Hippocampal formation (tissue), 2 donors: ENCODE results near the gene ZNF135.

Experiments used
- DNase-seq, 2 donors: peaks; one replicate each; lab custom pipeline; 2025; lab: John Stamatoyannopoulos, UW

Gene ZNF135

DNA sequence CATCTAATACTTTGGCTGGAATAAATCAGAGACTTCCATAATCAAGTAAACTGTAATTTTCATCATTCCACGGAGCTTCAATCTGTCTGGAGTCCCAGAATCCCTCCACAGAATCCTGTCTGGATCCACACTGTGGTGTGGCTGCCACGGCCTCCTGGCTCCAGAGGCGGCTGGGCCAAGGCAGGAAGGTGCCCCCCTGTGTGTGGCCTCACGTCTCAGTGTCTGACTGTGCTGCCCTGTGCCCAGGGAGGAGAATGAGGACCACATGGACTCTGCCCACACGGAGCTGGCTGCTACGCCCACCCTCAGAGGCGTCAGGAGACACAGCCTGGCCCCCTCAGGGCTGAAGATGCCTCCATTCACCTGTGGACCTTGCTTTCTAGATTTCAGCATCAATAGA lies 12.2 kb upstream of the ZNF135 start:
- DNase-seq, result no peak

DNA sequence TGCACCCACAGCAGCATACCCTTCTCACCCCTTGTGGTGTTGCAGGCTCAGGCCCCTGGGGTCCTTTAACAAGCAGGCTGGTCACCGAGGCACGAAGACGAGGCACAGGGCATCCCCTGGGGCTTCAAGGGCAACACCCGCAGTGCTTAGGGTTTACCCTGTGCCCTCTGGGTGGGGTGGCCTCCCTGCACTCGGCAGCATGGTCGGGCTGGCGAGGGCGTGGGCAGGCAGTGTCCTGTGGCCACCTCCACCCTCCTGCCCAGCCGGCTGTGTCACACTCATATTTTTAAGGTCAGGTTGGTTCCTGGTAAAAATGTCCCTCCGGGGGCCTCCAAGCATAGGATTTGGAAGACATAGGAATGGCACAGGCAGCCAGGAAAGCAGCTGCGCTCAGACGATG lies 11.4 kb upstream of the ZNF135 start:
- no peak for DNase-seq

DNA sequence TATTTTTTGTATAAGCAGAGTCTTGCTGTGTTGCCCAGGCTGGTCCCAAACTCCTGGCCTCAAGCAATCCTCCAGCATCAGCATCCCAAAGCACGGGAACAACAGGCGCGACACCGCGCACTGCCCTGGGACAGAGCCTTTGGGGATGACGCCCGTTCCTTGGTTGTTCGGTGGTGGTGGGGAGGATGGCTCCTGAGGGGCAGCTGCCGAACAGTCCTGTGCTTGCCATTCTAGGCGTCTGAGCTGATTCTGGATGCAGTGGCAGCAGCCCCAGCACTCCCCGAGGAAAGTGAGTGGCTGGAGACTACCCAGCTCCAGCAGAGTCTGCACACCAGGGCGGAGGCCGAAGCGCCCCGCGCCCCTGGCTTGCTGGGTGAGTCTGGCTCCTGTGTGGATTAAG lies 6.8 kb upstream of the ZNF135 start:
- no peak for DNase-seq

DNA sequence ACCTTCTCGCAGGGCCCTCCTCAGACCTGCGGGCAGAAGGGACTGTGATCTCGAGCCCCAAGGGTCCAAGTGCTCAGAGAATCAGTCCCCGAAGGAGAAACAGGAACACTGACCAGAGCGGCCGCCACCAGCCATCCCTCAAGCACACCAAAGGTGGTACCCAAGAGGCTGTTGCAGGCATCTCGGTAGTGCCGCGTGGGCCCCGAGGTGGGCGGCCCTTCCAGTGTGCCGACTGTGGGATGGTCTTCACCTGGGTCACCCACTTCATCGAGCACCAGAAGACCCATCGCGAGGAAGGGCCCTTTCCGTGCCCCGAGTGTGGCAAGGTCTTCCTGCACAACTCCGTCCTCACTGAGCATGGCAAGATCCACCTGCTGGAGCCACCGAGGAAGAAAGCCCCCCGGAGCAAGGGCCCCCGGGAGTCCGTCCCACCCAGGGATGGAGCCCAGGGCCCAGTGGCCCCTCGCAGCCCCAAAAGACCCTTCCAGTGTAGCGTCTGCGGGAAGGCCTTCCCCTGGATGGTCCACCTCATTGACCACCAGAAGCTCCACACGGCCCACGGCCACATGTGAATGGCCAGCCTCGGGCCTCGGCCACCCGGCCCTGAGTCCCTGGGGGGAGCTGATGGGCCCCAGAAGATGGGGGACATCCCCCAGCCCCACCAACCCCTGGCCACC lies 5.5 kb upstream of the ZNF135 start:
- no peak for DNase-seq

DNA sequence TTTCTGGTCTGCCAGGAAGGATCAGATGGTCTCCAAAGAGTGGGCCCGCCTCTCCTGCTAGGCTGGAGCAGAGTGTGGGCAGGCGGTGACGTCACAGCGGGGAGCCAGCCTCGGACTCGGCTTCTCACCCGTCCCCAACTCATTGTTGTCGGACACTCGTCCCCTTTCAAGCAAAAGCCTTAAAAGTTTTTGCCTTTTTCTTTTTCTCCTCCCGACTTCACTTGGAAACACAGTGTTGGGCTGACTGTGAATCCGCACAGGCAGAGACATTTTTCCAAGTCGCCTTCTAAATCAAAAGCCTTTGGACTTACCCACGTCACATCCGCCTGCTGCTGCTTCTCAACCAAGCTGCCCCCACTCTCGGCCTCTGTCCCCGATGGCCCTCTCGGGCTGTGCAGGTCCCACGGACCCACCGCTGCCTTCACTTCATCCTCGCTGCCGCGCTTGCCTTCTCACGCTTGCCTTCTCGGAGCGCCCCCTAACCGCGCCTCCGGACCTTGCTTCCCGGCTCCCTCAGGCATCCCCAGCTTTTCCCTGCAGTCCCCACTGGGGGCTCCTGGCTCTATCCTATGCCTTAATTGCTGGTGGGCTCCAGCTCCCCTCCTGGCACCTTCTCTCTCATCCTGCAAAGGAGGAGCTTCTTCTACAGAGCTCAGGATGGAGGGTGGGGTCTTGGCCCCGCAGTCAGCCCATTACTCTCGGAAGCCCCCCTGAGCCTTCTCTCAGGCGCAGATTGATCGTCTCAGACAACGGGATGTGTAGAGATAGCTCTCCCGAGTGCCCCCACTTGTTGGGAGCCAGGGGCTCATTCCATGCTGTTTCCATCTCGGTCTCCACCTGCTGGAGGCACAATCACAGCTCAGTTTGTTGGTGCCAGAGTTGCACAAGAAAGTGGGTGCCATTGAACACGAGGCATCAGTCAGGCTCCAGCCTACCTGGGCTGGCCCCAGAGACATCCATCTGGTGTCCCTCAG lies 3.9 kb upstream of the ZNF135 start:
- DNase-seq, result peak; percentile 44 to 68

DNA sequence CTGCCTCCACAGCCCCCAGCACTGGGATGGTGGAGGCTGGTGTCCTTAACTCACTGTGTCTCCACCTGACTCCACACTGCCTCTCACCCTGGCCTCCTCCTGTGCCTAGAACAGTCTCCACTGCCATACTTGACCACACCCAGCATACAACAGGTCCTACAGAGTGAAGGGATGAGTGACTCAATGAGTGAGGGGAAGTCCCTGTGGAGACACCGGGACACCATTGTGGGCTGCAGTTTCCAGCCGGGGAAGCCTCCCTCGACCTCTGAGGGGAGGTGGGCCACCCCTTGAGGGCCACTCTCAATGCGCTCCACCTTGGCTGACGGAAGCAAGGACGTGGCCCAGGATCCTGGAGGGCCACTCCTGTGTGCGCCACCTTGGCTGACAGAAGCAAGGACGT lies 2.8 kb upstream of the ZNF135 start:
- no peak for DNase-seq

DNA sequence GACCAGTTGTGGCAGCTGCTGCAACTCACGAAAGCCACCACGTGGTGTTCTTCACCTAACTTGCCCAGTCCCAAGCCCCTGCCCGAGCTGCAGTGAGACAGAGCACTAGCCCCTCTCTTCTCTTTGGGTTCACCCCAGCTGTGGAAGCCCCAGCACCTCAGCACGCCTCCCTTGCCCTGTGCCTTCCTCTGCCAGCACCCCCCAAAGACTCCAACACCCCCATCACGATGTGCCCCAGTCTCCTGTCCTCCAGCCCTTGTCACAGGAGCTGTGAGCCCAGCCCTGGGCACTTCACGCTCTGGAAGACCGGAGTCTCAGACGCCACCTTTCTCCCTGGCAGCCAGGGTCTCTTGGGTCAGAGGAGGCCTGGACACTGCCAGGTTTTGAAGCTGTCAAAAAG lies 2.2 kb upstream of the ZNF135 start:
- DNase-seq, result no peak

DNA sequence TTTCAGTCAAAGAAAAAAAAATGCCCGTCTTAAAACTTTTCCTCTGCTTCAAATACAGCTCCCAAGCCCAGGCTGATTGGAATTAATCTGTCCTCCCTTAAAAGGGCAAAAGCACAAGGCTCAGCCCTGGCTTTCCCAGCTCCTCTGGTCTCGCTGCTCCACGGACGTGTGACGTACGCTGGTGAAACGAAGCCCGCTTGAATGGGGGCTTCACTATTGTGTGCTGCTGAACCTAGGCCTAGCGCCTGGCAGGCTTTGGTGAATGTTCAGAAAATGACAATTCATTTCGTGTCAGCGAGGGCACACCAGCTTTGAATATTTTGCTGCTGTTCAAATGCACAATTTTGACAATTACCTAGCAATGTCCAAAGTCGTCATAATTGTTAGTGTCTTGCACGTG lies 615 bp upstream of the ZNF135 start:
- DNase-seq, result no peak

DNA sequence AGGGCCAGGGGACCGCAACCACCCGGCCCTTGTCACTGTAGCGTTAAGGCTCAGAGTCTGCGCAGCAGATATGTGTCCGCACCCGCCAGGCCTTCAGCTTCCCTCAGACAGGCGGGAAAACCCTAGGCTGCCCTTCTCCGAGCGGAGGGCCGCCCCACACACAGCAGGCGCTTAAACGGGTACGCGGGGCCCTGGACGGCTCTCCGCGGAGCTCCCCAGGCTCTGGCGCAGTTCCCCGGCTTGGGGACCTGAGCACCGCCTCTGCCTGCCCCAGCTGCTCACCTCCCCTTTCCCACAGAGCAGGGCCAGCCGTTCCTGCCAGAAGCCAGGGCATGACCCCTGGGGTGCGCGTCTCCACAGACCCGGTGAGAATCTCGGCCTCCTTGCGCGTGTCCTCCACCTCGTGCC lies 593 bp downstream of the ZNF135 start:
- no peak for DNase-seq

DNA sequence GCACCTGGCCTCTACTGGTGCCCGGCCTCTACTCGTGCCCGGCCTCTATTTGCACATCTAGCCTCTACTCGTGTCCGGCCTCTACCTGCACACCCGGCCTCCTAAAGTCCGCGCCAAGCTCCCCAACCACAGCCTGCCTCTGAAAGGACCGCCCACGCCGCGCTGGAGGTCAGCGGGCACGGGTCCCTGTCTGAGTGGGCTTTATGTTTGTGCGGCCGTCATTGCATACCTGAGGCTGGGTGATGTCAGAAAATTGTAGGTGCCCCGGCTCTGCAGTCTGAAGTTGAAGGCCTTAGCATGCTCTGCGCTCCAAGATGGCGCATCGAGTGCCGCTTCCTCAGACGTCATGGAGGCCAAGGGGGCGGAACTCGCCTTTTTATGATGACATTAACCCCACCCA lies 1.1 kb downstream of the ZNF135 start:
- DNase-seq, result no peak

DNA sequence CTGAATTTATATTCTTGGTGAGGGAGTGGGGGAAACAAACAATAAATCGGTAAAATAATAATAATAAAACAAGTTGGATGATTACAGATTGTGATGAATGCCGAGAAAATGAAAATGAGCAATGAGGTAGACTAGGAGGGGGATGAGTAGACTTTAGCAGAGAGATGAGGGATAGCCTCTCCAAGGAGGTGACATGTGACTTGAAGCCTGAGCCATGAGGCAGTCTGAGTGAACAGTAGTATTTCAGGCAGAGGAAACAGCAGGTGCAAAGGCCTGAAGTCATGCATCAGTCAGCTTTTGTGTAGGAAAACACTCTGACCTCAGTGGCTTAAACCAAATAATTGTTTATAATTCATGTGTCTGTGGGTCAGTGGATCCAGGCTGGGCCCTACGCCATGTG lies 4.6 kb downstream of the ZNF135 start:
- no peak for DNase-seq

DNA sequence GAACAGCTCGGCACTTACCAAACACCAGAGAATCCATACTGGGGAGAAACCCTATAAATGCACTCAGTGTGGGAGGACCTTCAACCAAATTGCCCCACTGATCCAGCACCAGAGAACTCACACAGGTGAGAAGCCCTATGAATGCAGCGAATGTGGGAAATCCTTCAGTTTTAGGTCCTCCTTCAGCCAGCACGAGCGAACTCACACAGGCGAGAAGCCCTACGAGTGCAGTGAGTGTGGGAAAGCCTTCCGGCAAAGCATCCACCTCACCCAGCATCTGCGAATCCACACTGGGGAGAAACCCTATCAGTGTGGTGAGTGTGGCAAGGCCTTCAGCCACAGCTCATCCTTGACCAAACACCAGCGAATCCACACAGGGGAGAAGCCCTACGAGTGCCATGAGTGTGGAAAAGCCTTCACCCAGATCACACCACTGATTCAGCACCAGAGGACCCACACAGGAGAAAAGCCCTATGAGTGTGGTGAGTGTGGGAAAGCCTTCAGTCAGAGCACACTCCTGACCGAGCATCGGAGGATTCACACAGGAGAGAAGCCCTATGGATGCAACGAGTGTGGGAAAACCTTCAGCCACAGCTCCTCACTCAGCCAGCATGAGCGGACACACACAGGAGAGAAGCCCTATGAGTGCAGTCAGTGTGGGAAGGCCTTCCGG lies 8.3 kb downstream of the ZNF135 start:
- DNase-seq, result no peak

DNA sequence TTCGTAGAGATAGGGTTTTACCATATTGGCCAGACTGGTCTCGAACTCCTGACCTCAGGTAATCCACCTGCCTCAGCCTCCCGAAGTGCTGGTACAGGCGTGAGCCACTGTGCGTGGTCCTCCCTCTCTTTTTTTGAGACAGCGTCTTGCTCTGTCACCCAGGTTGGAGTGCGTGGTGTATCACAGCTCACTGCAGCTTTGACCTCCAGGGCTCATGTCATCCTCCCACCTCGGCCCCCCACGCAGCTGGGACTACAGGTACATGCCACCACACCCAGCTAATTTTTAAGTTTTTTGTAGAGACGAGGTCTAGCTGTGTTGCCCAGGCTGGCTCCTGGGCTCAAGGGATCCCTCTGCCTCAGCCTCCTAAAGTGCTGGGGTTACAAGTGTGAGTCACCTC lies 20.7 kb downstream of the ZNF135 start:
- no peak for DNase-seq

DNA sequence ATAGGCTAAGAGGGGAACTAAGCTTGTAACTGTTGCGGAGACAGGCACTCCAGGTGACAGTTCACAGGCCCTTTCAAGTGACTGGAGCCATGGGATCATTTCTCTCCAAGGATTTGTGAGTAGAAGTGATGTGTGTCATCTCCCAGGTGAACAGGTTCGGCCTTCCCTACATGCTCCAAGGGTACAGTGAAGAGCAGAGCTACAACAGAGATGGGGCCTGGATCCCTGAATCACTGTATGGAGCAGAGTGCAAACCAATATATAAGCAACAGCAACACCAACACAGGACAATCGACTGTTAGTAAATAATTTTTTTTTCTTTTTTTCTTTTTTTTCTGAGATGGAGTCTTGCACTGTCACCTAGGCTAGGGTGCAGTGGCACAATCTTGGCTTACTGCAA lies 23.9 kb downstream of the ZNF135 start:
- no peak for DNase-seq

DNA sequence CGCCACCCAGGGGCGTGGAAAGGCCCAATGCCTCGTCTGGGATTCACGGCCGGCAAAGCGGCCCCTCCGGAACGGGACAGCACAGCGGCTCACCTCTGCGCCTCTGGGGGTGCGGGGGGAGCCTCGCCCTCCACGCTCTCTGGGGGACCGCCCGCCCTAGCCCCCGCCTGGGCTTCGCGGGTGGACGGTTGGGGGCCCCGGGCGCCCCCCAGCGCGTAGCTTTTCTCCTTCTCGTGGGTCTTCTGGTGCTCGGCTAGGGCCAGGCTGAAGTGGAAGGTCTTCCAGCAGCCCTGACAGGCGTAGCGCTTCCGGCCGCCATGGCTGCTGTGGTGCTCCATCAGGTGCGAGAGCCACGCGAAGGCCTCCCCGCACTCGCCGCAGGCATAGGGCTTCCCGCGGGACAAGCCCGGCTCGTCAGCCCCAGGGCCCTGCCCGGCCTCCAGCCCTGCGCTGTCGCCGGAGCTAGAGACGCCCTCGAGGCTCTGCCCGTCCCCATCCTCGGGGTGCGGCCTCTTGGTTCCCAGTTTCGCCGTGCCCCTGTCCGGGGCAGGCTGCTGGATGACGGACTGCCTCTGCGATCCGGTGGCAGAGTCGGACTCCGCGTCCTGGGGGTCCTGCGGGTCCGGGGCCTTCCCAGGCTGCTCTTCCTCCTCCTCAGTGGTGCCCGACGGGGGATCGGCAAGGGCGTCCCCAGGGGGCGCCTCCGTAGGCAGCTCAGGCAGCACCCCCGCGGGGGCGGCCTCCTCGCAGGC lies 25.7 kb downstream of the ZNF135 start:
- no peak for DNase-seq

DNA sequence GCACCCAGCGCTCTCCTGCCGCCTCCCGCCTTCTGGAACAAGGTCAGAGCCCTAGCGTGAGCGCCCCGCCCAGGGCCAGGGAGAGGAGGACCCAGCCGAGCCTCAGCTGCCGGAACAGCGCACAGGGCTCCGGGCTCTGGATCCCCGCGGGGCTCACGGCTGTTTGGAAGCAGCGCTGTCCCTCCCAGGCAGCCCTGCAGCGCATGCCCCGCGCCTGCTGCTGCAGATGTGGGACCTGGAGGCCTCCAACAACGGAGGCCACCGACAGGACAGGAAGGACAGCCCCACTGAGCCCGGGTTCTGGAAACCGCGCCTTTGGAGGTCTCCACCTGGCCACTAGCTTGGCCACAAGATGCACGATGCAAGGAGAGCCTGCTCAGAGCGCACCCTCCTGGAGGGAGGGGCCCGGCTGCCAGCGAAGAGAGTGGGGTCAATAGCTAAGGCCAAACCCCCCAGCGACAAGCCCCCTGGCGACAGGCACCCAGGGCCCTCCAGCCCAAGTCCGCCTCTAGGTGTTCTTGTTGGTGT lies 26.3 kb downstream of the ZNF135 start:
- no peak for DNase-seq

DNA sequence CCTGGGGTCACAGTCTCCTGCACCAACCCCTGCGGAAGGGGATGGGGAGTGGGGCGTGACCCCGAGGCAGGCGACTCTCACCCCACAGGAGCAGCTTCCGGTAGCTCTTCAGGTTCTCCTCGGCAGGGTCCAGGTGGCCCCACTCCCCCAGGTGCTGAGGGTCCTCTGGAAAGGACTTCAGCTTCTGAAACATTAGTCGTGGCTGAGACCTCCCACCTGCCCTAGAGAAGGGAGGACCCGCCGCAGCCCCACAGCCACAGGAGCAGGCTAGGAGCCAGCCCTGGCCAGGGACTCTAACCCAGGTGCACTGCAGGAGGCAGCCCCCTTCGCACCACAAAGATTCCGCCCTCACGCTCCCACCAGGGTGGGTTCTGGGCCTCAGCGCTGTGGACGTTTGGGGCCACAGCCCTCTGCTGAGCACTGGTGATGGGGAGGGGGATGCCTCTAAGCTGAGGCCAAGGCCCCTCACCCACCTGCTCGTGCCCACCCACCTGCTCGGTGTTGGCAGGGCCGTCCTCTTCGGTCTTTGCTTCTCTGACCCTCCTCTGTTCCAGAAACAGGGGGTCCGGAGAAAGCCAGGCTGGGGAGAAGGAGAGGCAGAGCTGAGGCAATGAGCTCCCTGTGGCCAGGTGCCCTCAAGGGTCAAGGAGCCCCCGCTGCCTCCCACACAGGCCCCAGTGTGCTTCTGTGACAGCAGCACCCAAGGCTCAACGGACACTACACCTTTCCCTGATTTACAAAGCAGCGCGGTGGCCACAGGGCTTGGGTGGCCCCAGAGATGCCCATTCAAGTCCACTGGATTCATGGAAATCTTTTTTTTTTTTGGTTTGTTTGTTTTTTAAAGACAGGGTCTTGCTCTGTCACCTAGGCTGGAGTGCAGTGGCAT lies 28.0 kb downstream of the ZNF135 start:
- DNase-seq, result no peak

DNA sequence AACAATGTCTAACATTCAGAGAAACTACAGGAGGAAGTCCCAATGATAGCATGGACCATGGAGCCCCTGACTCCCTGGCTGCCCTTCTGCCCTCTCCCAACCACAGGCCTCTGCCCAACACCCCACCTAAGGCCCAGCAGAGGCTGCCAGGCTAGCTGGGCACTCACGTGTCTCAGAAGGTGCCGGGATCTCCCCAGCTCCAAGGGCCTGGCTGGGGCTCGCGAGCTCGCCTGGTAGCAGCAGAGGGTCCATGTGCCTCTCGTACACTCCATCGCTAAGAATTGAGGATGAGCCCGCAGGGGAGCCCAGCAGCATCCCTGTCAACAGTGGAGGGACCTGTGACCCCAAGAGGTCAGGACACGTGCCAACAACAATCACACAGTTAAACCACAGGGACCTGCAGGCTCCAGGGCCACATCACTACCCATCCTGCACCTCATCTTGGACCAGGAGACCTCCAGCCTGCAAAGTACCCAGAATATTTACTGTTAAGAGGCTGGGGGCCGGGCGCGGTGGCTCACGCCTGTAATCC lies 29.5 kb downstream of the ZNF135 start:
- DNase-seq, result no peak

DNA sequence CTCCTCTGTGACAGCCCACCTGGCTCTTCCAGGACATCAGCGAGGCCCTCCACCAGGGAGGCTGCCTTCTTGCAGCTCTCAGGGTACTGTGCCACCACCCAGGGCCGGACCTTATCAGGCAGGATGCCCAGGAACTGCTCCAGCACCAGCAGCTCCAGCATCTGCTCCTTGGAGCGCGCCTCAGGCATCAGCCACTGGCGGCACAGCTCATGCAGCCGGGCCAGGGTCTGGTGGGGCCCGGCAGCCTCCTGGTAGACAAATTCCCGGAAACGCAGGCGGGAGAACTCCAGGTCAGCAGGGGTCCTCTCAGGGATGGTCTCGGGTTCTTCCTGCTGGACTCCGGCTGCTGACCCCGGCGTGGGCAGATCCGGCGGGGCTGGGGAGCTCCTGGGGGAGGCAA lies 30.8 kb downstream of the ZNF135 start:
- DNase-seq, result no peak

DNA sequence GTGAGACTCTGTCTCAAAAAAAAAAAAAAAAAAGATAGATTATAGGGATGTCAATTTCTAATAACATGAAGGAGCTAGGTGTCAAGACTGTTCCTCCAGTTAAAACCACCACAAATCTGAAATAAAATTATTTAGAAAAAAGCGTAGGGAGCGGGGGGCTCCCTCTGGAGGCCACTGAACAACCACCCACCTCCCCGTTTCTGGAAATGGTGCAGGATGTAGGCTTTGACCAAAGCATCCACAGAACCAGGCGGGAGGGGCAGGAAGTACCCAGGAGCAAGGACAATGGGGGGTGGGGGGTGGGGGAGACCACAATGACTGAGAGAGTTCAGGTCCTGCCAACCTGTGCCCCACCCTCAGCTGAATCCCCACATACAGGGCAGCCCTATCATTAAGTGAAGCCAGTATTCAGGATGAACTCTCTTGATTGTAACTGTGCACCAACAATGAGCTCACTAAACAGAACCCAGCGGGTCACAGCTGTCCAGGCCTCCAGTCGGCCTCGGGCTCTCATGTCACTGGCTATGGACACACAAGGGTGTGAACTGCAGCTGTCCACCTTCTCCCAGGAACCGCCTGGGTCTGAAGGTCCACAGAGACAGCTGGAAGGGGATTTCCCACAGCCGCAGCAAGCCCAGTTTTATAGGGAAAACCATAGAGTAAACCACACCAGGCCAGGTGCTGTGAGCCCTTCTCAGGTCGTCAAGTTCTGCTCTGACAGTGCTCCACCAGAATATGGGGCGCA lies 32.3 kb downstream of the ZNF135 start:
- no peak for DNase-seq
